Lung (tissue), 12 donors: Measurements from ENCODE around the gene EGFL6. TPM values are rescaled to one million over a fixed set of nuclear protein-coding genes. Genes with fewer than 3 reads are reported as not detected.
"Not testable (repeated sequence)": the region's sequence is repeated elsewhere in the genome, so short reads cannot be mapped to it uniquely, and the experiment has no call there.

ENCODE experiments used
- ATAC-seq: fragments of 200-7000 bp; cut with Tn5 transposase; one replicate; pipeline ENCODE4 v1.9.1; 2020; ENCODE audit warnings: moderate number of reproducible peaks; ENCODE audit not compliant: insufficient read depth, low FRiP score
- DNase-seq, 3 donors: peaks; one replicate each; pipeline ENCODE4 v3.0.0-alpha.2; 2013 to 2017
- H3K27ac ChIP-seq, 2 donors: one replicate each; pipeline ENCODE4 v1.5.1; 2013; ENCODE audit warnings: mild to moderate bottlenecking in 2 of 2, moderate library complexity in 2 of 2, control low read depth in 1 of 2, inconsistent platforms in 1 of 2, low read depth in 1 of 2, low read length in 1 of 2
- H3K27me3 ChIP-seq, 3 donors: one replicate each; pipeline ENCODE4 v1.5.1; 2013; ENCODE audit warnings: low read length in 2 of 3; ENCODE audit not compliant: control insufficient read depth in 3 of 3, insufficient read depth in 3 of 3
- H3K36me3 ChIP-seq, 4 donors: one replicate each; pipeline ENCODE4 v1.5.1; 2013; ENCODE audit warnings: low read length in 4 of 4, mild to moderate bottlenecking in 1 of 4, moderate library complexity in 1 of 4; ENCODE audit not compliant: control insufficient read depth in 4 of 4, insufficient read depth in 4 of 4
- H3K4me1 ChIP-seq, 5 donors: one replicate each; pipeline ENCODE4 v1.5.1; 2013; ENCODE audit warnings: low read length in 5 of 5, mild to moderate bottlenecking in 2 of 5, moderate library complexity in 1 of 5; ENCODE audit not compliant: control insufficient read depth in 5 of 5, insufficient read depth in 5 of 5
- H3K4me3 ChIP-seq: one replicate; pipeline ENCODE4 v1.5.1; 2013; ENCODE audit warnings: mild to moderate bottlenecking, control low read depth, moderate library complexity
- H3K9ac ChIP-seq, 2 donors: one replicate each; pipeline ENCODE4 v1.5.1; 2013; ENCODE audit warnings: low read length in 2 of 2, control low read depth in 1 of 2; ENCODE audit not compliant: insufficient read depth in 1 of 2
- H3K9me3 ChIP-seq, 4 donors: one replicate each; pipeline ENCODE4 v1.5.1; 2013; ENCODE audit warnings: low read length in 3 of 4, mild to moderate bottlenecking in 1 of 4, moderate library complexity in 1 of 4; ENCODE audit not compliant: control insufficient read depth in 4 of 4, insufficient read depth in 3 of 4
- CTCF ChIP-seq: IDR thresholded peaks from 2 replicates; pipeline ENCODE4 v1.5.1; 2012; ENCODE audit warnings: mild to moderate bottlenecking; ENCODE audit errors: control extremely low read depth, extremely low read depth
- WGBS, 2 donors: extraction: QIAGEN DNeasy Blood & Tissue Kit; methylation state at CpG; one replicate each; pipeline ENCODE4 v1.1.7; 2013; 5-methylcytosine and 5-hydroxymethylcytosine counted together
- polyA plus RNA-seq, 2 donors: library from polyadenylated mRNA; stranded (reverse); fragments of 200-250 nt; gene quantifications; one replicate each; pipeline ENCODE4 v1.2.1, GENCODE V29; 2013
- total RNA-seq, 2 donors: library from RNA; depleted of rRNA in 1 of 2; stranded (reverse); fragments of >200 nt in 1 of 2; gene quantifications; one replicate each; pipeline ENCODE4 v1.2.1, GENCODE V29; 2014 to 2021
- donor health status: control.
- donor health status: control.
- donor health status: Bipolar disorder and iron deficiency.
- donor health status: healthy.
- donor health status: DM: yes; HTN: yes; CAD: no.

EGFL6 gene
- total and polyA plus RNA-seq, 4 donors = 5.4 to 58.7 (median 14.3) TPM

GRCh38 chrX:13614154-13614553, 44.8 kb downstream of the EGFL6 start:
- Histone ChIP-seq H3K4me1 (no peaks in the 10 kb centered on the region), H3K9ac (no peak overlapping the region), H3K9me3 (peaks cover 0 to 3% (median 0%) of the 10 kb centered on the region in 4 donors), H3K27me3 (peaks cover 0 to 23% (median 19%) of the 10 kb centered on the region in 3 donors), H3K36me3 (no peaks in the 10 kb centered on the region), H3K27ac (no peak overlapping the region), H3K4me3 (no peak overlapping the region)
- no peak for ATAC-seq
- TF ChIP-seq CTCF = no peak
- no peak for DNase-seq

- no peak for TF ChIP-seq CTCF
- Histone ChIP-seq H3K9me3 (peaks cover 0 to 6% (median 2%) of the 10 kb centered on the region in 4 donors), H3K4me1 (no peaks in the 10 kb centered on the region), H3K27ac (no peak overlapping the region), H3K27me3 (peaks cover 0 to 34% (median 9%) of the 10 kb centered on the region in 3 donors), H3K36me3 (no peaks in the 10 kb centered on the region), H3K9ac (no peak overlapping the region), H3K4me3 (no peak overlapping the region)
- DNase-seq (no peak), ATAC-seq (no peak)
- WGBS, 2 donors = 13 to 15% methylated on average over 1 of the region's 1 CpG
These were observed 50.8 kb downstream of the EGFL6 start for GRCh38 chrX:13620207-13620606.

- Histone ChIP-seq H3K9me3 (peaks cover 0 to 6% (median 2%) of the 10 kb centered on the region in 4 donors), H3K27me3 (peaks cover 0 to 35% (median 12%) of the 10 kb centered on the region in 3 donors), H3K9ac (no peak overlapping the region), H3K27ac (no peak overlapping the region), H3K36me3 (no peaks in the 10 kb centered on the region), H3K4me3 (no peak overlapping the region), H3K4me1 (no peaks in the 10 kb centered on the region)
- DNase-seq (no peak), ATAC-seq (no peak)
- WGBS, 2 donors = 83 to 95% methylated on average over 3 of the region's 3 CpGs
- TF ChIP-seq CTCF = no peak
These were observed 53.1 kb downstream of the EGFL6 start for GRCh38 chrX:13622401-13622964.

- H3K4me3 ChIP-seq = no peak overlapping the region
- peaks cover 0 to 8% (median 2%) of the 10 kb centered on the region in 4 donors for H3K9me3 ChIP-seq
- 78 to 85% methylated on average over 8 of the region's 8 CpGs for WGBS, 2 donors
- DNase-seq (peak in 1 of 3 donors; percentile 13), ATAC-seq (no peak)
- H3K27me3 ChIP-seq = peaks cover 0 to 11% (median 10%) of the 10 kb centered on the region in 3 donors
- no peaks in the 10 kb centered on the region for H3K4me1 ChIP-seq
- no peak overlapping the region for H3K27ac ChIP-seq
- H3K9ac ChIP-seq = no peak overlapping the region
- TF ChIP-seq CTCF = no peak
- no peaks in the 10 kb centered on the region for H3K36me3 ChIP-seq
These were observed 57.9 kb downstream of the EGFL6 start for GRCh38 chrX:13627306-13627705.

- not testable (repeated sequence) for H3K27ac ChIP-seq, H3K36me3 ChIP-seq, DNase-seq, ATAC-seq, H3K4me1 ChIP-seq, H3K9ac ChIP-seq, H3K4me3 ChIP-seq
- 86 to 93% methylated on average over 7 to 9 of the region's 9 CpGs for WGBS, 2 donors
- peaks cover 0 to 16% (median 4%) of the 10 kb centered on the region in 4 donors for H3K9me3 ChIP-seq
- H3K27me3 ChIP-seq = peaks cover 3 to 15% (median 13%) of the 10 kb centered on the region in 3 donors
These were observed 67.8 kb downstream of the EGFL6 start for GRCh38 chrX:13637224-13637623.
